Measurements from ENCODE around the gene ABI3. TPM values are rescaled to one million over a fixed set of nuclear protein-coding genes. Genes with fewer than 3 reads are reported as not detected.

ABI3 gene
- polyA plus RNA-seq, 3 donors, result 3.8 to 5.6 (median 4.5) TPM

DNA sequence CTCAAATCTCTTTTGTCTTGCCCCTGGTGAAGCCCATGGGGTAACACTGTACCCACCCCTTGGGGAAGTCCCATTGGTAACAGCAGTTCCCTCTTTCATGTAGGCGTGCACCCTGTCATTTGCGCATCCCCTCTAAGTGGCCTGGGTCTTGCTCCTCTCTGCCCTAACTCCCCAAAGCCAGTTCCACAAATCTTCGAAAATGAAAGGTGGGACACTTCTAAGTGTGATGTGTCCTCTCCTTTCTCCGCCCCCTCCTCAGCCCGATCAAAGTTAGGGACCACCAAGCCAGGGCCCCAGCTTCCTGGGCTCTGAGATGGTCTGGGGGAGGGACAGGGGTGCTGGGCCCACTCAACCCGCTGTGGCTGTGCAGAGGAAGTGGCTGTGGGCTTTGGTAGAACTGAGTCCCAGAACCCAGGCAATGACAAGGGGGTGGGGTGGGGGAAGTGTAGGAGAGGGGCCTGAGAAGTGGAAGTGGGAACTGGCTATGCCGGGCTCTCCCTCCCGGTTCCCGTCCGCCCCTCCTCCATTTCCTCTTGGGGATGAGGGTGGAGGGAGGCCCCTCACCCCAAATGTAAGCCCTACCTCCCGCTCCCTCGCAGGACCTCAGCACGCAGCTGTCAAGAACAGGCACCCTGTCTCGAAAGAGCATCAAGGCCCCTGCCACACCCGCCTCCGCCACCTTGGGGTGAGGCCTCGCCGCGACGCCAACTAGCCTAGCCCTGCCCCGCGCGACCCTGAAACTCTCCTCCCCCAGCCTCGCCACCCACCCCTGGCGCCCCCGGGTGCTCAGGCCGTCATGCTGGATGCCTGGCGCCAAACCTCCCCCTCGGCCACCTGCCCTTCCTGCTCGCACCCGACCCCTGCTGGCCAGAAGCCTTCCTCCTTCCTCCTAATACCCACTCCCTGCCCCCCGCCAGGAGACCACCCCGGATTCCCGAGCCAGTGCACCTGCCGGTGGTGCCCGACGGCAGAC, 8.7 kb downstream of the ABI3 start:
- DNase-seq (ENCODE audit: extremely low read depth in 1 of 11, low read depth in 9 of 11, low spot score in 4 of 11), result no peak

- DNase-seq (ENCODE audit: extremely low read depth in 1 of 11, low read depth in 9 of 11, low spot score in 4 of 11), result no peak
These were observed 9.5 kb downstream of the ABI3 start for GRCh38 chr17:49219987-49220386.

- no peak for DNase-seq (ENCODE audit: extremely low read depth in 1 of 11, low read depth in 9 of 11, low spot score in 4 of 11)
These were observed 12.6 kb downstream of the ABI3 start for GRCh38 chr17:49223168-49223516.

GRCh38 chr17:49223517-49224197, 13.2 kb downstream of the ABI3 start:
- peak in 2 of 11 donors; percentile 29 to 38 for DNase-seq (ENCODE audit: extremely low read depth in 1 of 11, low read depth in 9 of 11, low spot score in 4 of 11)

GRCh38 chr17:49224198-49224996, 13.9 kb downstream of the ABI3 start:
- no peak for DNase-seq (ENCODE audit: extremely low read depth in 1 of 11, low read depth in 9 of 11, low spot score in 4 of 11)

DNA sequence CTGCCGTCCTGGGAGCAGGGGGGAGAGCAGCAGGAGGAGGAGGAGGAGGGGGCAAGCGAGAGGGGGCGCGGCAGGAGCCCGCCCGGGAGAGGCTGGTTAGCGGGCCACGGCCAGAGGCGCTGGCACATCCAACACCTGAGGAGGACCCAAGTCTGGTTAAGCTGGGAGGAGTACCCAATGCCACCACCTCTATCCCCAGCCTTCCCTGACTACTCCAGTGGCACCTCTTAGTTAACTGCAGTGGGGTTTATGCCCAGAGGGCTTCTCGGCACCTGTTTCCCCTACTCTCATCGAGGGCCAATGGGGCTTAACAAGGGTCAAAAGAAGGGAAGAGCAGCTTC, 14.5 kb downstream of the ABI3 start:
- no peak for DNase-seq (ENCODE audit: extremely low read depth in 1 of 11, low read depth in 9 of 11, low spot score in 4 of 11)

- no peak for DNase-seq (ENCODE audit: extremely low read depth in 1 of 11, low read depth in 9 of 11, low spot score in 4 of 11)
These were observed 15.2 kb downstream of the ABI3 start for GRCh38 chr17:49225554-49226236.

- DNase-seq (ENCODE audit: extremely low read depth in 1 of 11, low read depth in 9 of 11, low spot score in 4 of 11), result no peak
These were observed 16.4 kb downstream of the ABI3 start for GRCh38 chr17:49226771-49227435.

GRCh38 chr17:49227436-49228261, 17.1 kb downstream of the ABI3 start:
- peak in 3 of 11 donors; percentile 63 to 66 (median 65) for DNase-seq (ENCODE audit: extremely low read depth in 1 of 11, low read depth in 9 of 11, low spot score in 4 of 11)

DNA sequence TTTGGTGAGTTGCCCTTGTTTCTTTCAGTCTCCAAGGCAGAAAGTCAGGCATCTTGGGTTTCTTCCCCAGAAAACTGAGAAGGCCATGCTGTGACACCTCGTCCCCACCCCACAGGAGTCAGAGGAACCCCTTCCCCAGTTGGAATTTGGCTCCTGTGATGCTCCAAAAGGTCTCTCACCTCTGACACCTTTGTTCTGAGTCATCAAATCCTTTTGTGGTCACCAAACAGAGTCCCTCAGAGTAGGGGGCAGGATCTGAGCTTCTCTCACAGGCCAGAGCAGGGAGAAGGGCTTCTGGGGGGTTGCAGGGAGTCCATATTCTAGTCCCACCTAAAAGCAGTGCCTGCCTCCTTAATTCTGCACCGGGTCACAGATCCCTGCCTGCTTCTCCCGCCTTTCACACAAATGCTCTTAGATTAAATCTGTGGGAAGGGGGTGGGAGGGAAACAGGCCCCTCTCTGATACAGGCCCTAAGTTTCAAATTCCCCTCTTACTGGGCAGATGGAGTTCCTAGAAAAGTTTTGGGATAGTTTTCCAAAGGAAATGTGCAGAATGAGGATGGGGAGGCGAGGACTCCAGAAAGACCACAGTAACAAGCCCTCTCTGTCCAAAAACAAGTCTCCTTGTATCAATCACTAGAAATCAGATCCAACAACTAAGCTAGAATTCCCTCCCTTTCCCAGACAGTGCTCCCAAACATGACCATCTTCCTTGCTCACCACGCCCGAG, 18.7 kb downstream of the ABI3 start:
- DNase-seq (ENCODE audit: extremely low read depth in 1 of 11, low read depth in 9 of 11, low spot score in 4 of 11), result no peak

- no peak for DNase-seq (ENCODE audit: extremely low read depth in 1 of 11, low read depth in 9 of 11, low spot score in 4 of 11)
These were observed 19.5 kb downstream of the ABI3 start for GRCh38 chr17:49229805-49230600.

DNA sequence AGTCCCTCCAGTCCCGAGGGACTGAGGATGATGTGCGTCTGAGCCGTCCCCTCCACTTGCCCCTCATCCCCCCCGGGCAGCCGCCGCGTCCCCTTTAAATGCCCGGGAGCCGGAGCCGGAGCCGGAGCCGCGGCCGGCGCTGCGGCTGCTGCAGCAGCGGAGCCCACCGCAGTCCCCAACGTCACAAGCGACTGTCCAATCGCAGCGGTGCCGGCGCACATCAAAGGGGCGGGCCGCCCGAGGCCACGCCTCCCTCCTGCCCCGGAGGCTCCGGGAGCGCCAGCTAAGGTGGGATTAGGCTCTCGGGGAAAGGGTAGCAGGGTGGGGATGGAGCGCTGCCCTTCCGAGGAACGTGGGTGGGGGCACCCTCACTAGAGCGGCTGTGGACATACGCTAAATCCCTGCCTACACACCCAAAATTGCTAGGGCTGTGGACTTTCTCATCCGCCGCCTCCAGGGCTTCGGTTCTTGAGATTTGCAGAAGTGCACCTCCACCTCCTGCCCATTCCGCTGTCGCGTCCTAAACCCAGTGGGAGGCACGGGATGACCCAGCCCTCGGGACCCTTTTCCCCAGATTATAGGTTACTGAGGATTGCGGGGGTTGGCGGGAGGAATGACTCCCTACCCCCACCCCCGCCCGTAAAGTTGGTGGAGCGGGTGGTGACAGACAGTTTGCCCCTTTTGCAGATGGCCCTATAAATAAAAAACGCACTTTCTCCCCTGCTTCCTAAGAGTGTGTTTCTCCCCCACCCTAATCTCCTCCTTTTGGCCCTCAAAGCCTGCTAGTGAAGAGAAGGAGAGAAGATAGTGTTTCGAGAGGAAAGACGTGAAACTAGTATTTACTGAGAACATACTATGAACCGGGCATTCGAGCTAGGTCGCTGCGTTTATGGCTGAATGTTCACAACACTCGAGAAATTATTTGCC, 20.4 kb downstream of the ABI3 start, which contains the start of gene PHOSPHO1:
Gene PHOSPHO1 (minus strand): TSS at position 152 of the 927 bp plus-strand sequence. CDS start 4,096 bp downstream, outside the sequence.
- peak in 10 of 11 donors; percentile 65 to 84 (median 80) for DNase-seq (ENCODE audit: extremely low read depth in 1 of 11, low read depth in 9 of 11, low spot score in 4 of 11)

- DNase-seq (ENCODE audit: extremely low read depth in 1 of 11, low read depth in 9 of 11, low spot score in 4 of 11), result no peak
These were observed 21.0 kb downstream of the ABI3 start for GRCh38 chr17:49231563-49231894.

- no peak for DNase-seq (ENCODE audit: extremely low read depth in 1 of 11, low read depth in 9 of 11, low spot score in 4 of 11)
These were observed 24.1 kb downstream of the ABI3 start for GRCh38 chr17:49234509-49235080.

DNA sequence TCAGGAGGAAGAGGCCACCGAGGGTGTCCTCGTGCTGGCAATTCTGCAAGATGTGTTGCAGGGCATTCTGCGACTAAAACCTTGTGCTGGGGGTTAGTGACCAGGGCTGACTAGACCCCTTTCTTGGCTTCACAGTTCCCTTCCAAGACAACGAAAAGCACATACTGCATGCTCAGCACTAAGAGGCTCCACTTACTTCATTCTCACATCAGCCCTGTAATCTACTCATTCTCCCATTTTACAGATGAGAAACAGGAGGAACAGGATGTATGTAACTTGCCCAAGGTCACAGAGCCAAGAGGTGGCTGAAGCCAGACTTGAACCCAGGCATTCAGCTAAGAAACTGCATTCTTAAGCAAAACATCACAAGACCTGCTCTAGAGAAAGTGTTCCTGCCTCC, 25.4 kb downstream of the ABI3 start:
- DNase-seq (ENCODE audit: extremely low read depth in 1 of 11, low read depth in 9 of 11, low spot score in 4 of 11), result no peak
